Measurements from ENCODE around the gene CYSLTR2.

DNA sequence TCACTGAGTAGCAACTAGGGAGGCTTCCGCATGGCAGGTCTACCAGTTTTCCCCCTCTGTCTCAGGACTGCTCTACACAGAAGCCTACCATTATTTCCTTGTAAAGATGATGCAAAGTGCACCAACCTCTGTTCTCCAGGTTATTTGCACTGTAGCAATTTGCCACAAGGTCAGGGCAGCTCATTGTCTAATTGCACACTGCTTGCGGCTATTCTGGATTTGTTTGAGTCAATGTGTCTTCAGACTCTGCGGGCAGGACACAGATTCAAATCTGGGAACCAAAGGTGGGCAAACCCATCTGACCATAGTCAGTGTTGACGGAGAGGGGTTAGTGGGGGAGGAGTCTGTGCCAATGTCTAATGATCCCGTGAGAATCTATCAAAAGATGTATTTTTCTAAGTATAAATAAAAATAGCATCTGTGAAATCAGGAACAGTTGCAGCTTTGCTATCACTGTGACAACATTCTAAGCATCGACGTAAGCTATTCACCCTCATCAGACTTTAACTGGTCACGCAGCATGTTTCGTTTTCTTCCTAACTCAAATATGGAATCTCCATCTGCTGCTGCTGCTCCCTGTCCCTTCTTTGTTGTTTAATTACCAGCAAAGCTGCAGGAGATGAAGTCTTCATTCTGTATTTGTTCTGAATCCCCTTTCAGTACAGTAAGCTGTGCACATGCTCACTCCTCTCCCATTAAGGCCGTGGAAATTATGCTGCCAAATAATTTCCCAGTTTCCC, 26.4 kb downstream of the CYSLTR2 start:
- TF ChIP-seq CTCF (IDR thresholded peaks at IDR 0.05) = no peak
- TF ChIP-seq EP300 (IDR thresholded peaks at IDR 0.05) = no peak
- no peak for TF ChIP-seq POLR2A (IDR thresholded peaks at IDR 0.05)
